HG03175 (cell line): Measurements from ENCODE around the gene ZNF19.

Experiments used
- ATAC-seq: cut with Tn5 transposase; IDR thresholded peaks from one replicate; pipeline ENCODE4 v1.9.1; 2021; ENCODE audit warnings: mild to moderate bottlenecking, moderate library complexity; ENCODE audit not compliant: unreplicated experiment

The ZNF19 gene

GRCh38 chr16:71491054-71491453 lies 1.9 kb upstream of the ZNF19 start:
- no peak for ATAC-seq

- no peak for ATAC-seq
These were observed 1.2 kb upstream of the ZNF19 start for GRCh38 chr16:71490361-71490760.

- ATAC-seq = peak; percentile 93
These were observed 4.9 kb downstream of the ZNF19 start for GRCh38 chr16:71484006-71484893.

GRCh38 chr16:71482569-71482968 lies 6.6 kb downstream of the ZNF19 start:
- ATAC-seq = no peak

- ATAC-seq = no peak
These were observed 8.2 kb downstream of the ZNF19 start for GRCh38 chr16:71480956-71481355.

- ATAC-seq = no peak
These were observed 9.7 kb downstream of the ZNF19 start for GRCh38 chr16:71479420-71479819.

- ATAC-seq = no peak
These were observed 12.5 kb downstream of the ZNF19 start for GRCh38 chr16:71476457-71477124.

GRCh38 chr16:71474864-71475263 lies 14.3 kb downstream of the ZNF19 start:
- no peak for ATAC-seq

GRCh38 chr16:71473891-71474290 lies 15.2 kb downstream of the ZNF19 start:
- no peak for ATAC-seq

- no peak for ATAC-seq
These were observed 16.2 kb downstream of the ZNF19 start for GRCh38 chr16:71472931-71473330.

- ATAC-seq = no peak
These were observed 17.1 kb downstream of the ZNF19 start for GRCh38 chr16:71472051-71472450.

GRCh38 chr16:71467810-71468209 lies 21.3 kb downstream of the ZNF19 start:
- ATAC-seq = no peak

GRCh38 chr16:71464231-71464630 lies 24.9 kb downstream of the ZNF19 start:
- ATAC-seq = no peak

- peak; percentile 97 for ATAC-seq
These were observed 27.2 kb downstream of the ZNF19 start, which contains the start of gene ZNF23 for GRCh38 chr16:71461686-71462648. Gene ZNF23, minus strand, starts transcription at chr16:71462247. Its CDS starts 5,451 bp downstream, at chr16:71456796.

- no peak for ATAC-seq
These were observed 28.2 kb downstream of the ZNF19 start for GRCh38 chr16:71460941-71461340.

- no peak for ATAC-seq
These were observed 28.9 kb downstream of the ZNF19 start for GRCh38 chr16:71460236-71460635.

- ATAC-seq = no peak
These were observed 29.6 kb downstream of the ZNF19 start for GRCh38 chr16:71459510-71459909.

- no peak for ATAC-seq
These were observed 32.3 kb downstream of the ZNF19 start for GRCh38 chr16:71456801-71457200.

GRCh38 chr16:71453036-71453435 lies 36.1 kb downstream of the ZNF19 start:
- ATAC-seq = no peak

- ATAC-seq = no peak
These were observed 40.1 kb downstream of the ZNF19 start for GRCh38 chr16:71449020-71449419.

- no peak for ATAC-seq
These were observed 40.8 kb downstream of the ZNF19 start for GRCh38 chr16:71448274-71448866.
